Middle frontal gyrus (tissue), 1 donor: ENCODE results near the gene IER2.
"Not testable (repeated sequence)": the region's sequence is repeated elsewhere in the genome, so short reads cannot be mapped to it uniquely, and the experiment has no call there.

ENCODE experiments used
- DNase-seq: peaks from one replicate; pipeline ENCODE4 v3.0.0-alpha.2; 2015; ENCODE audit warnings: low spot score; ENCODE audit errors: extremely low spot score

IER2 gene

GRCh38 chr19:13195678-13196077, 45.5 kb downstream of the IER2 start:
- no peak for DNase-seq

- no peak for DNase-seq
Measured at GRCh38 chr19:13198634-13199033, 48.4 kb downstream of the IER2 start.

- DNase-seq, result not testable (repeated sequence)
Measured at GRCh38 chr19:13202112-13202511, 51.9 kb downstream of the IER2 start.
